ENCODE measurements around the gene PDXP.

GRCh38 chr22:37690901-37691504, 32.5 kb downstream of the PDXP start:
- no peak for TF ChIP-seq TAF1 (IDR thresholded peaks at IDR 0.05; ENCODE audit: low read depth)
- no peak for TF ChIP-seq FOXM1 (IDR thresholded peaks at IDR 0.05; ENCODE audit: borderline replicate concordance, low read depth)
- no peak for TF ChIP-seq MAX (IDR thresholded peaks at IDR 0.05)
- TF ChIP-seq CREB1 (IDR thresholded peaks at IDR 0.05; ENCODE audit: low read depth), result no peak
- TF ChIP-seq EGR1 (IDR thresholded peaks at IDR 0.05), result no peak
- no peak for TF ChIP-seq RAD21 (IDR thresholded peaks at IDR 0.05; ENCODE audit: low read depth)
